Neural crest cell (in vitro differentiated cells): ENCODE data around the gene ZMYND15. TPM values are rescaled to one million over a fixed set of nuclear protein-coding genes. Genes with fewer than 3 reads are reported as not detected.

ENCODE experiments used
- DNase-seq: peaks from one replicate; pipeline ENCODE4 v3.0.0; 2021; ENCODE audit warnings: low read depth, mixed read lengths, low spot score
- H3K27ac Mint-ChIP-seq: one replicate; pipeline ENCODE4 v1.8.0; 2021; ENCODE audit warnings: mild to moderate bottlenecking, mixed read lengths; ENCODE audit not compliant: unreplicated experiment
- H3K27me3 Mint-ChIP-seq: 2 replicates; pipeline ENCODE4 v1.8.0; 2021; ENCODE audit warnings: low read depth, mild to moderate bottlenecking, mixed read lengths
- H3K36me3 Mint-ChIP-seq: 2 replicates; pipeline ENCODE4 v1.8.0; 2021; ENCODE audit warnings: low read depth, mild to moderate bottlenecking, mixed read lengths
- H3K4me1 Mint-ChIP-seq: 2 replicates; pipeline ENCODE4 v1.8.0; 2021; ENCODE audit warnings: mixed read lengths
- H3K4me3 Mint-ChIP-seq: one replicate; pipeline ENCODE4 v1.8.0; 2021; ENCODE audit warnings: mild to moderate bottlenecking, mixed read lengths
- H3K9me3 Mint-ChIP-seq: 2 replicates; pipeline ENCODE4 v1.8.0; 2021; ENCODE audit warnings: mixed read lengths
- CTCF ChIP-seq: fragments of 200-600 bp; sonication (generic); conservative IDR thresholded peaks from 2 replicates; pipeline ENCODE4 v1.5.0; 2021; ENCODE audit warnings: antibody characterized with exemption, mild to moderate bottlenecking
- total RNA-seq: library from RNA; stranded (reverse); gene quantifications from 2 replicates; pipeline ENCODE4 v1.2.1, GENCODE V29; 2021

Gene ZMYND15
- total RNA-seq, 1 donor from 2014 or later, result not detected

- Mint-ChIP-seq H3K36me3 (no peaks in the 10 kb centered on the region), H3K27me3 (peaks cover 15% of the 10 kb centered on the region), H3K27ac (no peak overlapping the region), H3K4me3 (no peak overlapping the region), H3K9me3 (no peaks in the 10 kb centered on the region), H3K4me1 (no peaks in the 10 kb centered on the region)
- TF ChIP-seq CTCF, result no peak
- no peak for DNase-seq
These were observed 25.0 kb downstream of the ZMYND15 start for GRCh38 chr17:4764595-4764994.

- no peaks in the 10 kb centered on the region for H3K36me3 Mint-ChIP-seq
- no peak for DNase-seq
- H3K4me1 Mint-ChIP-seq, result no peaks in the 10 kb centered on the region
- TF ChIP-seq CTCF, result no peak
- H3K27ac Mint-ChIP-seq, result no peak overlapping the region
- H3K9me3 Mint-ChIP-seq, result no peaks in the 10 kb centered on the region
- H3K4me3 Mint-ChIP-seq, result no peak overlapping the region
- H3K27me3 Mint-ChIP-seq, result peaks cover 8% of the 10 kb centered on the region
These were observed 26.6 kb downstream of the ZMYND15 start for GRCh38 chr17:4766201-4766600.

- no peak overlapping the region for H3K4me3 Mint-ChIP-seq
- H3K27ac Mint-ChIP-seq, result no peak overlapping the region
- H3K9me3 Mint-ChIP-seq, result no peaks in the 10 kb centered on the region
- no peaks in the 10 kb centered on the region for H3K4me1 Mint-ChIP-seq
- peaks cover 11% of the 10 kb centered on the region for H3K27me3 Mint-ChIP-seq
- TF ChIP-seq CTCF, result no peak
- no peaks in the 10 kb centered on the region for H3K36me3 Mint-ChIP-seq
- DNase-seq, result no peak
These were observed 27.1 kb downstream of the ZMYND15 start for GRCh38 chr17:4766723-4767122.

GRCh38 chr17:4768298-4768697 is 28.7 kb downstream of the ZMYND15 start:
- Mint-ChIP-seq H3K4me1 (no peaks in the 10 kb centered on the region), H3K4me3 (no peak overlapping the region), H3K27me3 (peaks cover 18% of the 10 kb centered on the region), H3K27ac (no peak overlapping the region), H3K36me3 (no peaks in the 10 kb centered on the region), H3K9me3 (no peaks in the 10 kb centered on the region)
- no peak for TF ChIP-seq CTCF
- no peak for DNase-seq

- H3K4me3 Mint-ChIP-seq, result no peak overlapping the region
- peaks cover 19% of the 10 kb centered on the region for H3K27me3 Mint-ChIP-seq
- no peaks in the 10 kb centered on the region for H3K4me1 Mint-ChIP-seq
- H3K9me3 Mint-ChIP-seq, result no peaks in the 10 kb centered on the region
- DNase-seq, result no peak
- H3K36me3 Mint-ChIP-seq, result no peaks in the 10 kb centered on the region
- H3K27ac Mint-ChIP-seq, result no peak overlapping the region
- TF ChIP-seq CTCF, result no peak
These were observed 30.0 kb downstream of the ZMYND15 start for GRCh38 chr17:4769628-4770027.
